ENCODE results near the gene TMTC2. TPM values are rescaled to one million over a fixed set of nuclear protein-coding genes. Genes with fewer than 3 reads are reported as not detected.

Gene TMTC2
- total and polyA plus RNA-seq, 2 donors (not counting 3 experiments of a cell fraction or from before 2014, with no cell fraction given) = 4.1 to 7.8 TPM

- DNase-seq (ENCODE audit: low read depth, low spot score) (no peak), FAIRE-seq (no peak)
- no peaks in the 10 kb centered on the region for H3K9me1 ChIP-seq (replicated peaks; ENCODE audit: control insufficient read depth, extremely low read depth, insufficient read depth, low read length)
- intact Hi-C loops (cut with micrococcal nuclease) = no loop called here
- no peaks in the 10 kb centered on the region for H3K4me1 ChIP-seq (ENCODE audit: control insufficient read depth, extremely low read depth, insufficient read depth, low read length)
- TF ChIP-seq POLR2A (IDR thresholded peaks at IDR 0.05; ENCODE audit: low read depth, low read length) (no peak), CTCF (IDR thresholded peaks at IDR 0.05; ENCODE audit: extremely low read depth in 1 of 2, insufficient read depth in 1 of 2, low read depth in 1 of 2, low read length in 2 of 2) (no peak), POLR2AphosphoS5 (IDR thresholded peaks at IDR 0.05; ENCODE audit: insufficient read depth, low read depth, low read length) (no peak), JUN (IDR thresholded peaks at IDR 0.05; ENCODE audit: borderline replicate concordance, insufficient read depth, insufficient read length, low read depth) (no peak)
- H3K4me2 ChIP-seq (ENCODE audit: insufficient read depth, low read length) = no peak overlapping the region
- ChIA-PET POLR2A (no interaction called here), CTCF (interaction anchor here (1.1 kb wide), 1 partner anchor 13 kb away, joined by 3 read pairs; no protein-coding TSS in a partner anchor)
- no peak overlapping the region for H3K9ac ChIP-seq (replicated peaks; ENCODE audit: extremely low read depth, insufficient read depth, low read length)
- no TSS peak for BruUV-seq (replicated peaks)
- dilution Hi-C loops (cut with MboI; ENCODE audit: extremely low pct_ligation_motif_present, low sequenced_read_pairs) = no loop called here
- no peaks in the 10 kb centered on the region for H3K9me3 ChIP-seq (replicated peaks; ENCODE audit: control insufficient read depth, insufficient read depth, low read length)
- H3K4me3 ChIP-seq (replicated peaks in 1 of 3; ENCODE audit: insufficient read depth in 1 of 3, low read depth in 1 of 3, low read length in 3 of 3) = no peak overlapping the region
- H2AFZ ChIP-seq (ENCODE audit: low read depth, low read length) = no peak overlapping the region
- no peaks in the 10 kb centered on the region for H4K20me1 ChIP-seq (replicated peaks; ENCODE audit: control insufficient read depth, extremely low read depth, insufficient read depth, low read length)
- no peaks in the 10 kb centered on the region for H3K36me3 ChIP-seq (ENCODE audit: control insufficient read depth in 2 of 2, extremely low read depth in 1 of 2, insufficient read depth in 2 of 2, low read length in 2 of 2)
- peaks cover 0 to 3% of the 10 kb centered on the region in 2 experiments for H3K27me3 ChIP-seq (ENCODE audit: control insufficient read depth in 2 of 2, insufficient read depth in 2 of 2, low read length in 2 of 2)
- H3K79me2 ChIP-seq (ENCODE audit: control insufficient read depth, insufficient read depth, low read length) = no peaks in the 10 kb centered on the region
- no peak overlapping the region for H3K27ac ChIP-seq (ENCODE audit: insufficient read depth, low read depth, low read length)
Measured at GRCh38 chr12:82671673-82672195, 15.0 kb upstream of the TMTC2 start.

GRCh38 chr12:82672811-82673495, 13.8 kb upstream of the TMTC2 start:
- H3K9ac ChIP-seq (replicated peaks; ENCODE audit: extremely low read depth, insufficient read depth, low read length) = no peak overlapping the region
- H3K27ac ChIP-seq (ENCODE audit: insufficient read depth, low read depth, low read length) = no peak overlapping the region
- no TSS peak for BruUV-seq (replicated peaks)
- dilution Hi-C loops (cut with MboI; ENCODE audit: extremely low pct_ligation_motif_present, low sequenced_read_pairs) (no loop called here), intact Hi-C loops (cut with micrococcal nuclease) (no loop called here)
- no peak overlapping the region for H3K4me2 ChIP-seq (ENCODE audit: insufficient read depth, low read length)
- no peaks in the 10 kb centered on the region for H3K9me3 ChIP-seq (replicated peaks; ENCODE audit: control insufficient read depth, insufficient read depth, low read length)
- DNase-seq (ENCODE audit: low read depth, low spot score) (no peak), FAIRE-seq (no peak)
- H3K4me1 ChIP-seq (ENCODE audit: control insufficient read depth, extremely low read depth, insufficient read depth, low read length) = no peaks in the 10 kb centered on the region
- POLR2A ChIA-PET = no interaction called here
- CTCF ChIA-PET = interaction anchor here (5.8 kb wide), 1 partner anchor 13 kb away, joined by 31 read pairs; the partner anchor contains the start of gene TMTC2
- no peak overlapping the region for H2AFZ ChIP-seq (ENCODE audit: low read depth, low read length)
- H3K27me3 ChIP-seq (ENCODE audit: control insufficient read depth in 2 of 2, insufficient read depth in 2 of 2, low read length in 2 of 2) = no peaks in the 10 kb centered on the region
- H3K36me3 ChIP-seq (ENCODE audit: control insufficient read depth in 2 of 2, extremely low read depth in 1 of 2, insufficient read depth in 2 of 2, low read length in 2 of 2) = no peaks in the 10 kb centered on the region
- H4K20me1 ChIP-seq (replicated peaks; ENCODE audit: control insufficient read depth, extremely low read depth, insufficient read depth, low read length) = no peaks in the 10 kb centered on the region
- no peaks in the 10 kb centered on the region for H3K9me1 ChIP-seq (replicated peaks; ENCODE audit: control insufficient read depth, extremely low read depth, insufficient read depth, low read length)
- TF ChIP-seq POLR2A (IDR thresholded peaks at IDR 0.05; ENCODE audit: low read depth, low read length) (no peak), EZH2 (IDR thresholded peaks at IDR 0.05; ENCODE audit: borderline replicate concordance, low read depth, low read length, severe bottlenecking) (no peak), FOS (IDR thresholded peaks at IDR 0.05; ENCODE audit: borderline replicate concordance, insufficient read depth, low read length) (no peak), MYC (IDR thresholded peaks at IDR 0.05; ENCODE audit: low read depth, low read length) (no peak), POLR2AphosphoS5 (IDR thresholded peaks at IDR 0.05; ENCODE audit: insufficient read depth, low read depth, low read length) (no peak), CTCF (IDR thresholded peaks at IDR 0.05; ENCODE audit: extremely low read depth in 1 of 2, insufficient read depth in 1 of 2, low read depth in 1 of 2, low read length in 2 of 2) (no peak), GATA2 (IDR thresholded peaks at IDR 0.05; ENCODE audit: insufficient read depth, insufficient read length, low read depth, low read length) (no peak), JUN (IDR thresholded peaks at IDR 0.05; ENCODE audit: borderline replicate concordance, insufficient read depth, insufficient read length, low read depth) (no peak), MAX (IDR thresholded peaks at IDR 0.05; ENCODE audit: insufficient read depth, insufficient read length) (no peak)
- no peaks in the 10 kb centered on the region for H3K79me2 ChIP-seq (ENCODE audit: control insufficient read depth, insufficient read depth, low read length)
- no peak overlapping the region for H3K4me3 ChIP-seq (replicated peaks in 1 of 3; ENCODE audit: insufficient read depth in 1 of 3, low read depth in 1 of 3, low read length in 3 of 3)
